Activated T-helper 2 cell treated with anti-CD3 and anti-CD28 coated beads, Interferon-gamma antibody, Interleukin-2, Interleukin-4, amounts not matched to agents 10 μg/mL and 5 μg/mL and 100 μg/mL, durations not matched to agents 14 hours and 24 hours and 36 hours (primary cell): ENCODE results near the gene OSBPL5. TPM values are rescaled to one million over a fixed set of nuclear protein-coding genes. Genes with fewer than 3 reads are reported as not detected.

Experiments
- DNase-seq: peaks from one replicate; pipeline ENCODE4 v3.0.0; 2021; ENCODE audit warnings: low spot score
- H3K27ac Mint-ChIP-seq: one replicate; pipeline ENCODE4 v1.8.0; 2021; ENCODE audit warnings: mixed read lengths
- H3K27me3 Mint-ChIP-seq: one replicate; pipeline ENCODE4 v1.8.0; 2021; ENCODE audit warnings: low read depth, mixed read lengths
- H3K36me3 Mint-ChIP-seq: one replicate; pipeline ENCODE4 v1.8.0; 2021; ENCODE audit warnings: low read depth, mixed read lengths
- H3K4me1 Mint-ChIP-seq: one replicate; pipeline ENCODE4 v1.8.0; 2021; ENCODE audit warnings: low read depth, mixed read lengths
- H3K4me3 Mint-ChIP-seq: one replicate; pipeline ENCODE4 v1.8.0; 2021; ENCODE audit warnings: low read depth, mild to moderate bottlenecking, moderate library complexity, mixed read lengths
- H3K9me3 Mint-ChIP-seq: one replicate; pipeline ENCODE4 v1.8.0; 2021; ENCODE audit warnings: mixed read lengths
- intact Hi-C: fragments of 100-400 bp; cut with micrococcal nuclease; formaldehyde crosslinking; loops from one replicate; pipeline ENCODE4 v1.15.1; 2023
- total RNA-seq: library from RNA; stranded (reverse); gene quantifications from 2 replicates; pipeline ENCODE4 v1.2.3, GENCODE V29; 2022

The OSBPL5 gene
- total RNA-seq, 1 donor from 2014 or later: 2.3 TPM

GRCh38 chr11:3109921-3110706 is 55.0 kb downstream of the OSBPL5 start:
- intact Hi-C loops: loop anchor here (10.0 kb wide), 1 partner anchor 105 kb away; the partner anchor contains the start of gene MRGPRG
- no peak overlapping the region for H3K4me3 Mint-ChIP-seq
- H3K9me3 Mint-ChIP-seq: peaks cover 10% of the 10 kb centered on the region
- H3K36me3 Mint-ChIP-seq: peaks cover 2% of the 10 kb centered on the region
- no peak for DNase-seq
- H3K4me1 Mint-ChIP-seq: no peaks in the 10 kb centered on the region
- no peak overlapping the region for H3K27ac Mint-ChIP-seq
- H3K27me3 Mint-ChIP-seq: no peaks in the 10 kb centered on the region

GRCh38 chr11:3109434-3109833 is 55.7 kb downstream of the OSBPL5 start:
- Mint-ChIP-seq H3K4me3 (no peak overlapping the region), H3K27me3 (no peaks in the 10 kb centered on the region), H3K27ac (no peak overlapping the region), H3K4me1 (no peaks in the 10 kb centered on the region), H3K9me3 (peaks cover 5% of the 10 kb centered on the region), H3K36me3 (no peaks in the 10 kb centered on the region)
- no peak for DNase-seq
- intact Hi-C loops: no loop called here

- DNase-seq: no peak
- Mint-ChIP-seq H3K36me3 (no peaks in the 10 kb centered on the region), H3K27me3 (no peaks in the 10 kb centered on the region), H3K27ac (no peak overlapping the region), H3K4me1 (no peaks in the 10 kb centered on the region), H3K9me3 (no peaks in the 10 kb centered on the region), H3K4me3 (no peak overlapping the region)
- intact Hi-C loops: no loop called here
Observed at GRCh38 chr11:3108183-3108721, 56.9 kb downstream of the OSBPL5 start.

GRCh38 chr11:3107608-3108182 is 57.4 kb downstream of the OSBPL5 start:
- Mint-ChIP-seq H3K27me3 (no peaks in the 10 kb centered on the region), H3K36me3 (no peaks in the 10 kb centered on the region), H3K27ac (no peak overlapping the region), H3K4me1 (no peaks in the 10 kb centered on the region), H3K9me3 (no peaks in the 10 kb centered on the region), H3K4me3 (no peak overlapping the region)
- no peak for DNase-seq
- intact Hi-C loops: no loop called here

GRCh38 chr11:3106736-3107524 is 58.2 kb downstream of the OSBPL5 start:
- Mint-ChIP-seq H3K4me3 (no peak overlapping the region), H3K27me3 (no peaks in the 10 kb centered on the region), H3K9me3 (no peaks in the 10 kb centered on the region), H3K36me3 (no peaks in the 10 kb centered on the region), H3K4me1 (no peaks in the 10 kb centered on the region), H3K27ac (no peak overlapping the region)
- DNase-seq: no peak
- intact Hi-C loops: no loop called here

GRCh38 chr11:3105791-3106735 is 59.0 kb downstream of the OSBPL5 start:
- no peak overlapping the region for H3K4me3 Mint-ChIP-seq
- DNase-seq: no peak
- H3K36me3 Mint-ChIP-seq: no peaks in the 10 kb centered on the region
- H3K27me3 Mint-ChIP-seq: no peaks in the 10 kb centered on the region
- H3K4me1 Mint-ChIP-seq: no peaks in the 10 kb centered on the region
- no peak overlapping the region for H3K27ac Mint-ChIP-seq
- intact Hi-C loops: no loop called here
- no peaks in the 10 kb centered on the region for H3K9me3 Mint-ChIP-seq

- no peaks in the 10 kb centered on the region for H3K36me3 Mint-ChIP-seq
- intact Hi-C loops: no loop called here
- no peak overlapping the region for H3K27ac Mint-ChIP-seq
Observed at GRCh38 chr11:3104961-3105790, 59.9 kb downstream of the OSBPL5 start.

GRCh38 chr11:3104051-3104714 is 60.9 kb downstream of the OSBPL5 start:
- intact Hi-C loops: no loop called here
- H3K27ac Mint-ChIP-seq: no peak overlapping the region
- no peaks in the 10 kb centered on the region for H3K36me3 Mint-ChIP-seq
- H3K27me3 Mint-ChIP-seq: no peaks in the 10 kb centered on the region
- no peak for DNase-seq
- no peak overlapping the region for H3K4me3 Mint-ChIP-seq
- peaks cover under 1% of the 10 kb centered on the region for H3K4me1 Mint-ChIP-seq
- H3K9me3 Mint-ChIP-seq: no peaks in the 10 kb centered on the region

More at GRCh38 chr11:3104961-3105790, 59.9 kb downstream of the OSBPL5 start:
- Mint-ChIP-seq H3K9me3 (no peaks in the 10 kb centered on the region), H3K4me1 (no peaks in the 10 kb centered on the region), H3K27me3 (no peaks in the 10 kb centered on the region), H3K4me3 (no peak overlapping the region)
- no peak for DNase-seq

GRCh38 chr11:3103076-3103475 is 62.0 kb downstream of the OSBPL5 start:
- no peak for DNase-seq
- H3K4me1 Mint-ChIP-seq: peaks cover 3% of the 10 kb centered on the region
- no peaks in the 10 kb centered on the region for H3K36me3 Mint-ChIP-seq
- no peaks in the 10 kb centered on the region for H3K9me3 Mint-ChIP-seq
- no peaks in the 10 kb centered on the region for H3K27me3 Mint-ChIP-seq
- intact Hi-C loops: no loop called here
- no peak overlapping the region for H3K4me3 Mint-ChIP-seq
- no peak overlapping the region for H3K27ac Mint-ChIP-seq

GRCh38 chr11:3102641-3102921 is 62.5 kb downstream of the OSBPL5 start:
- Mint-ChIP-seq H3K9me3 (no peaks in the 10 kb centered on the region), H3K36me3 (no peaks in the 10 kb centered on the region), H3K4me1 (peaks cover 3% of the 10 kb centered on the region), H3K27ac (no peak overlapping the region), H3K27me3 (no peaks in the 10 kb centered on the region), H3K4me3 (no peak overlapping the region)
- intact Hi-C loops: no loop called here
- no peak for DNase-seq

GRCh38 chr11:3101921-3102640 is 63.0 kb downstream of the OSBPL5 start:
- peaks cover 3% of the 10 kb centered on the region for H3K4me1 Mint-ChIP-seq
- no peak for DNase-seq
- H3K4me3 Mint-ChIP-seq: no peak overlapping the region
- intact Hi-C loops: no loop called here
- H3K9me3 Mint-ChIP-seq: no peaks in the 10 kb centered on the region
- no peak overlapping the region for H3K27ac Mint-ChIP-seq
- H3K36me3 Mint-ChIP-seq: no peaks in the 10 kb centered on the region
- H3K27me3 Mint-ChIP-seq: no peaks in the 10 kb centered on the region
